NCI-H146 treated with DMSO at 0.1 percent for 48 hours (cell line): ENCODE data around the gene BCAP31.
"Not testable (repeated sequence)": the region's sequence is repeated elsewhere in the genome, so short reads cannot be mapped to it uniquely, and the experiment has no call there.

ENCODE experiments used
- DNase-seq: peaks from one replicate; lab custom pipeline; 2025; ENCODE audit not compliant: unreplicated experiment; lab: John Stamatoyannopoulos, UW

BCAP31 gene

DNA sequence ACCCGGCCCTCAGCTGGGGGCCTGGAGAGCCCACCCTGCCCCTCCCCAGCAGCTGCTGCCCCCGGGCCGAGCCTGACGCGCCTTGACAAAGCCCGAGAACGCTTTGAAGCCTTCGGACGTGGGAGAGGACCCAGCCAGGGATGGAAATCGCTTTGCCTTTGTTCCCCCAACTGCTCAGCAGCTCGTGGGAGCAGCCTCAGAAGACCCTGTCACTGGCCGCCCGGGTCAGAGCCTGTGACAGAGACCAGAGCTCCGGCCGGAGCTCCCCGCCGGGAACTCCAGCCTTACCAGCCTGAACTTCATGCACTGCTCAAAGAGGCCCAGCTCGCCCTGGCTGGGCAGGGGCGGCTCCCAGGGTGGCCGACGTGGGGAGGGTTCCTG, 39.0 kb downstream of the BCAP31 start:
- DNase-seq = no peak

DNA sequence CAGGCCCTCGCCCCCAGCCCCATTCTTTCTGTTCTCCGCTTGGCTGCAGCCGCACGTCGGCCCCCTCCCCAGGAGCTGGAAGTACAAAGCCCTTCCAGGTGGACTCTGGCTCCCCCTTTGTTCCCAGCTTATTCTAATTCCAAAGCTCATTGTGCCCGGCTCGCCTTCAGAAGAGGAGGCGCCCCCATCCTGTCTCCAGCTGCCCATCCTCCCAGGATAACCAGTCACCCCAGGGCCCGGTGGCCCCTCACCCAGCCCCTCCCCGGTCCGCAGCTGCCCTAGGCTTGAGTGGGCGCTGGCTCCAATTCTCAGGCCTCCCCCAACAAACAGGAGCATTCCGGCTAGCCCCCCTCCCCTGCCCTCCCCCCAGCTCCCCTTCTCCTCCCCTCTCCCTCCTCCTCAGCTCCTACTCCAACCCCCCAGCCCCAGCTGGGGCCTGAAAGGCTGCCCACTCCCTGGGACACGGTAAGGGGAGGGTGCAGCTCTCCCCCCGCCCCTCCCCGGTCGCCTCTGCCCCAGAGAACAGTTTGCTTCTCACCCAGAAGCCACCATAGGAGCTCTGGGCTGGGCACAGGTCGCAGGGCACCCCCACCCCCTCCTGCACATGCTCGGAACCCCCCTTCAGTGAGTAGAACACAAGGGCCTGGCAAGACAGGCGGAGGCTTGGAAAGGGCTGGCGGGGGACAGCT, 39.6 kb downstream of the BCAP31 start:
- DNase-seq = no peak

DNA sequence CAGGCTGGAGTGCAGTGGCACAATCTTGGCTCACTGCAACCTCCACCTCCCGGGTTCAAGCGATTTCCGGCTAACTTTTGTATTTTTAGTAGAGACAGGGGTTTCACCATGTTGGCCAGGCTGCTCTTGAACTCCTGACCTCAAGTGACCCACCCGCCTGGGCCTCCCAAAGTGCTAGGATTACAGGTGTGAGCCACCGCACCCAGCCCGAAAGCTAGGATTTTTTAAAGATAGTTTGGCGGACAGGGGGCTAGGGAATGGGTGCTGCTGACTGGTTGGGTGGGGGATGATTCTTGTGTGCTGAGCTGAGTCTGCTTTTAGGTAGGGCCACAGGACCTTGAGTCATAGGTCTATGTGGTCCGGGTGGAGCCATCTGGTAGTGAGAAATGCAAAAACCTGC, 40.7 kb downstream of the BCAP31 start:
- not testable (repeated sequence) for DNase-seq

DNA sequence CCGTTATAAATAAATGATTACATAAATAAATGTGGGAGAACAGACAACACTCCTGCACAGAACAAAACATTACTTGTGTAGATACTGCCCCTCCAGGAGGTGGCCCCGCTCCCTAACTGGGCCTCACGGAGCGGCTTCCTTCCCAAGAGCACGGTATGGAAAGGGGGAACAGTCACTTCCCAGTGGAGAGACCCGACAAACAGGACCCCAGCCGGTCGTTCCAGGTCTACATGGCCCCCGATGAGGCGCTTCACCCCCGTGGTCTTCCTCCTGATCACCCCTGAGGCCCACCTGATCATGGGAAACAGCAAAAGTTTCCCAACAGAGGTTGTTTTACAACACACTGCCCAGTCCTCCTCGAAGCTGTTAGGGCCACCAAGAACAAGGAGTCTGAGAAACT, 43.0 kb downstream of the BCAP31 start:
- DNase-seq = no peak

DNA sequence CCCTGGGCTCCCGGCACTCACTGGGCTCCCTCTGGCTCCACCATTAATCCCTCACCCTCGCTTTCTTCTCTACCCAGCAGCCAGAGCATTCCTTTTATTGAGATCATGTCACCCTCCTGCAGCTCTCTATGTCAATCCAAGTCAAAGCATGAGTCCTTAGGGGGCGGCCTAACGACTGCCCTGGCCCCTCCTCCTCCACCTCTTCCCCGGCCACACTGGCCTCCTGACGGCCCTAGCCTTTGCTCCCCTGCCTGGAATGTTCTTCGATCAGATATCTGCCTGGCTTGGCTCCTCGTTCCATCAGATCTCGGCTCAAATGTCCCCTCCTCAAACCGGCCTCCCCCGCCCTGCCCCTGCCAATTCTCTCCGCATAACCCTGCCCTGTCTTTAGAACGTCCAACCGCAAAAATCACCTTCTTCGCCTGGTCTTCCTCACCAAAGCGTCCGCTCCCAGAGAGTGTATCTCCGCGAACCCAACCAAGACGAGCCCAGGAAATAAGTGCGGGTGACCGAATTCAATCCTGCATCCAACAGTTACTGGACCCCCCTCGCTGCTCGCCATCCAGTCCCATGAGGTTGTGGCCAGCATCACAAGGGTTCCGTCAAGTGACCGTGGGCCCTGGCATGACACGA, 49.9 kb downstream of the BCAP31 start:
- DNase-seq = no peak

DNA sequence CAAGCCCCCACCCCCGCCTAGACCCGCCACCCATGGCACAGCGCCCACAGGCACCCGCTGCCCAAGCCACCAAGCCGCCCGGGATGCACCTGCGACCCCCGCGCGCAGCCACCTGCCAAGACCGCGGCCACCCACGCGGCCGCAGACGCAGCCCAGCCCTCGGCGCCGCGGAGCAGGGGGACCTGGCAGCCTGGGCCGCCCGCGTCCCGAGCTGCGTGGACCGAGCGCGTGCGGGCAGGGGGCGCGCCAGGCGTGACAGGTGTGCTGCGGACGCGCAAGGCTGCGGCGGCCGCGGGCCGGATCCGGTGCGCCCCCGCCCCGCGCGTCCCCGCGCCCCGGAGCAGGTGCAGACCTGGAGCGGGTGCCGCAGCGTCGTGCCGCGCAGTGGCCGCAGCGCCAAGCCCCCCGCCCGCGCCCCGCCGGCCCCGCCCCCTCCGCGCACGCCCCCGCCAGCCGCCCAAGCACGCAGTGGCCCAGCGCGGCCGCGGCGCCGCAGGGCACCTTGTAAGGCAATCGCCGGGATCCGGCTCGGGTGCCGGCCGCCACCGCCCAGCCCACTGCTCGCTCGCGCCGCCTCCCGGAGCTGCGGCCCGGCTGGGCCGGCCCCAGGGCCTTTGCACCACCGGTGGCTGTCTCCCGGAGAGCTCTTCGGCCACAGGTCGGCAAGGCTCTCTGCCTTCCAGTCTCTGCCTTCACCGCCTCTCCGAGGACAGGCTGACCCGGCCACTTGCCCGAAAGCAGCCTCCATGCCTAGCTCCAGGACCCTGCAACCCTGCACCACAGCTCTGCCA, 50.6 kb downstream of the BCAP31 start, which contains the start of gene PNCK:
Gene PNCK (minus strand): TSS at position 386 of the 791 bp plus-strand sequence. CDS start 737 bp downstream, outside the sequence.
- DNase-seq = no peak

DNA sequence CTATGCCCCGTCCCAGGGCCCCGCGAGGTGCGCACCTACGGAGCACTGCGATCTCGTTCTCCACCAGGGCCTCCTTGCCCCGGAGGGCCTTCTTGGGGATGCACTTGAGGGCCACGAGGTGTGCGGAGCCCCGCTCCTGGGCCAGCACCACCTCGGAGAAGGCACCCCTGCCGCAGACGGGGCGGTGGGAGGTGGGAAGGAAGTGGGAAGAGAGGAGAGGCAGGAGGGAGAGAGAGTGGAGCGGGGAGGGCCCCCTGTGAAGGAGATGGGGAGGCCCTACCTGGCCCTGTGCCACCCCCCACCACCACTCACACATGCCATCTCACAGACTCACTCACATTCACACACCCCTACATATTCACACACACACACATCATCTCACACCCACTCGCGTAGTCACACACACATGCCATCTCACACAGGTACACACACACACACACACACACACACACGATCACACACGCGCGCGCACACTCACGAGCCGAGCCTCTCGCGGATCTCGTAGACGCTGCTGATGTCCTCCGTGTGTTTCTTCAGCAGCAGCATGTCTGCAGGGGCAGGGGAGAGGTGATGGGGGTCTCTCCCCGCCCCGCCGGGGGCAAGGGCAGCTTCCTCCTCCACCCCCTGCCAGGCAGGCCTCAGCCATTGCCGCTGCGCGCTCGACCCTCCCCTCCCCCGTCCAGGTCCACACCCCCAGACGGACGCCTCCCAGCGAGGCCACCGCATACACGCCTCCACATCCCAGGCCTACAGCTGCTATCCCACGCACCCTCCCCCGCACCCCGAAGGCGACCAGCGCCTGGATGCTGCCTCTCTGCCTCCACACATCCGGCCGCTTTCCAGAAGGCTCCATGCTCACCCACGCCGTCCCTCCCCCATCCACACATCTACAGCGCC, 51.4 kb downstream of the BCAP31 start:
- DNase-seq = no peak

DNA sequence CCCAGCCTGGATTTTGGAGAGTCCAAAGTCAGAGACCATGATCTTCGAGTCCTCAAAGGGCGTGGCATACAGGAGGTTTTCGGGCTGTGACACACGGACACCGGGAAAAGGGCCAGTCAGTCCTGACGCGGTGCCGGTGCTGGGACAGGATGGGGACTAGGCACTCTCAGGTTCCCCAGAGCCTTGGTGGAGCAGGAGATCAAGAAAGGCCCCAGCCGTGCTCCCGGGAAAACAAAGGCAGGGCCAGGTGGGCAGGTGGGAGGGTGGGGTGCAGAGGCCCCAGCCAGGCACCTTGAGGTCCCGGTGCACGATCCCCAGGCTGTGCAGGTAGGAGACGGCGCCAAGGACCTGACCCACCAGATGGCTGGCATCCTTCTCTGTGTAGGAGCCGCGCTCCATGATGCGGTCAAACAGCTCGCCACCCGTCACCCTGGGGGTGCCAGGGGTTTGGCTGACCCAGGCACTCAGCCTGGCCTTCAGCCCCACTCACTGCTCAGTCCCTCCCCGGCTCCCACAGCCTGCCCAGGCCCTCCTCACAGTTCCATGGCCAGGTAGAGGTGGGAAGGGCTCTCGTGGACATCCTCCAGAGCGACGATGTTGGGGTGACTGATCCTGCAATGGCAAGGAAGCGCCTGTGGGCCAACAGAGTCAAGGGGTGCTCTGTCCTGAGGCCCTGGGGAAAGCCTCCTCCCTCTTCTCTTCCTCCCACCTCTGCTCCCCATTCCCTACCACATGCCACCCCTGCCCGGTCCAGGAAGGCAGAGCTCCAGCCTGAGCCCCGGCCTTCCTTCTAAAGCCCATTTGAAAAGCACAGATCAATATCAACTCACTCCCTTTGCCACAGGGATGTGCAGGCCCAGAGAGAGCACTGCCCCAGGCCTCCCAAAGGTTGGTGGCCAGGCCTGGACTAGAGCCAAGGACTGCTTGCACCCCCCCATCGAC, 52.3 kb downstream of the BCAP31 start:
- DNase-seq = no peak

DNA sequence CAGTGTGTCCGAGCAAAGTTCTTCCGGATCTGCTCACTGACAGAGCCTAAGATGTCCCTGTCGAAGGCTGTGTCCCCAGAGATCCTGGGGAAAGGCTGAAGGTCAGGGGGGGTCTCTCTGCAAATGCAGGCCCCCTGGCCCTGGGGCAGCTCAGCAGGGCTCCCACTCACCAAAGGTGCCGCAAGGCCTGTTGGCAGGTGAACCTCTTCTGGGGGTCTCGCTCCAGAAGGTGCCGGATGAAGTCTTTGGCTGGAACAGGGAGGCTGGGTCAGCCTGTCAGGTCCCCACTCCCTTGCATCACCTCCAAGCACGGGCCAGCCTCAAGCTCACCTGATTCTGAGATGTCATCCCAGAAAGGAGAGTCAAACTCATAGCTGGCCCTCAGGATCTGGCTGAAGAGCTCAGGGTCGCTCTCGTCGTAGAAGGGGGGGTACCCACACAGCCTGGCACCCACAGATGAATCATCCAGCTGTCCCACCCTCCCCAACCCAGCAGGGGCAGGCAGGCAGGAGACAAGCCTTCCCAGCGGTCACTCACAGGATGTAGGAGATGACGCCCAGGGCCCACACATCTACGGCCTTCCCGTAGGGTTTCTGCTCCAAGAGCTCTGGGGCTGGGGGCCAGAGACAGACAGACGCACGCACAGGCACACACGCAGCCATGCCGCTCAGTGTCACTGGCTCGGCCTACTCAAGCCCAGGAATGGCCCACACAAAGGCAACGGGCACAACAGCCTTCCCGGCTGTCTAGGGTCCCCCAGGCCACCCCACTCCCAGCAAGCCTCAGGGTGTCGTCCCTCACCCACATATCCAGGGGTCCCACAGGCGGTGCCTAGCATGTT, 53.2 kb downstream of the BCAP31 start:
- no peak for DNase-seq

DNA sequence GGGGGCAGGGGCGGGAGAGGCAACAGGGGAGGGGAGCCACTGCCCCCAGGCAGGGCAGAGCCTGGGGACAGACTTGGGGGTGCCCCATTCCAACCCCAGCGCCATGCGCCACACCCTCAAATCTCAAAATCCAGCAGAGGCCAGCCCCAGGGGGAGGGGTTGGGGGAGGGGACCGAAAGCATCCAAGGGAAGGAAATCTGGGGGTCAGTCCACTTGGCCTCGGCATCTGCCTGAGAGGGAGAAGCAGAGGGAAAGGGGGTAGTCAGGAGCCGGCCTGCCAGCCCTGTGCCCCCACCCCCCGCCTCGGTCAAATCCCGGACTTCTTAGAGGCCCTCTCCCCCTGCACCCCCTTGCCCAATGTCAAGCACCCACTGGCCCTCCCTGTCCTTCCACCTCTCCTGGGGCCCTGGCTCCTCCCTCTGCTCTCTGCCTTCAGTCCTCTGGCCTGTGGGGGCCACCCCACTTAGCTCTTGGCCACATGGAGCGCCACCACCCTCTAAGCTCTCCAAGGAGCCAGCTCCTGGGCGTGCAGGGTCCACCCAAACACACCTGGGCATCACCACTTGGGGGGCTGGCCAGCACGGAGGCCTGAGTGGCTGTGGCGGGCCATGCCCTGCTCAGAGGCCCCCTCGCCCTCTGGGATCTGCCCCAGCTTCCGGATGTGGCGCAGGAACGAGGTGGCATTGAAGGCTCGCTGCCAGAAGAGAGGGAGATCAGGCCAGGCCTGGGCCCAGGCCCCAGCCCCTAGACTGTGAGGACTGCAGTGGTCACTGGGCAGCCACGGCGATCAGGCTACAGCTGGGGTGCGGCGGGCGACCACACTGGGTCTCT, 54.1 kb downstream of the BCAP31 start:
- DNase-seq = no peak

DNA sequence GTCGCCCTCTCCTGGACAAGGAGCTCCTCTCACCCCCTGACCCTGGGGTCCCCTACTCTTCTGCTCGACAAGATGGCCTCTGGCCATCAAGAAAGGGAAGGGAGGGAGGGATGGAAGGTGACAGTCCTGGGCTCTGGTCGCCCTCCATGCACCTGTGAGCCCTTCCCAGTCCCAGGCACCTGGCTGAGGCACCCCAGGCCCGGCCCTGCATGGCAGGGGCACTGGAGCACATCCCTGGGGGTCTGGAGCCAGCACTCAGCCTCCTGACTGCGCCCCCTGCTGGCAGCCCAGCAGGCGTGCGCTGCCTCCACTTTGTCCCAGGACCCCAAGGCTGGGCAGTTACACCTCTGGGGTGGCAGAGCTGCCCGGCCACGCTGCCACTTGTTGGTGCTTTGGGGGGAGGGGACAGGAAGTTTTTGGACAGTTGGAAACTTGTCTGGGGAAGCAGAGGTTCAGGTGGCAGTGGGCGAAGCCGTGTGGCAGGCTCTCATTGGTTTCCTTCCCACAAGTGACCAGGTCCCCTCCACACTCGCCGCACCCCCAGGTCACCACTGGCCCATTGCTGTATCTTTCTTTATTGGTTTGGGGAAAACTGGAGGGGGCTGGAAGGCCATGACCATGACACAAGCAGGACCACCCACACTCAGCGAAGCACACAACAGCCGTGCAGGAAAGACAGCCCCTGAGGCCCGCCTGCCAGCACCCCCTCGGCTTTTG, 54.9 kb downstream of the BCAP31 start:
- no peak for DNase-seq

DNA sequence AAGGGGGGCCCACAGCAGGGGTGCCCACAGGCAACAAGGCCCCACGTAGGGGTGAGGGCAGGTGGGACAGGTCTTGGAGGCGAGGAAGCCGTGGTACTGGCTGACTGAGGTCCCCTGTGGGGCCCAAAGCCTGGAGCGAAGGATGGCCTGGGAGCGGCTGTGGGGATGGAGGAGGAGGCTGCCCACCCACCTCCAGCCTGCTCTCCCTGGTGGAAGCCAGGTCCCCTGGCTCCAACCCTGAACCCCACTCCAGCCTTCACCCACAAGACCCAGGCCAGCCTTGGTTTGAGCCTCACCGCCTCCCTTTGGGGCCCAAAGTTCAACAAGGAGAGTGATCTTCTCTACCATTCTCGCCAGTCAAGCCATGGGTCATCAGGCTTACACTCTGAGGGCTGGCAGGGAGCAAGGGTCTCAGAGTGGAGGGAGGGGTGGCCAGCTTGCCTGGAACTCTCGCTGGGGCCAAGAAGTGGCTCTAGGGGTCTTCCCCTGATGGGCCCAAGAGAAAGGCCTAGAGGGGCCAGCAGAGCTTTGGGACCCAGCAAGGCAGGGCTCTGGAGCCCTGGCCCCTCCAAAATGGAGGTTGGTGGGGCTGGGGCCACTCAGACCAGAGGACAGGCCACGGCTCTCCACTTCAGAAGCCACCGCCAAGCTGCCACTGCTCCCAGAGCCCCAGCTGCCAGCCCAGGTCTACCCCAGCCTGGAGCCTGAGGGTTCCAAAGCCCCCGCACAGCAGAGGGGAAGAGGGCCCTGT, 55.6 kb downstream of the BCAP31 start:
- no peak for DNase-seq

DNA sequence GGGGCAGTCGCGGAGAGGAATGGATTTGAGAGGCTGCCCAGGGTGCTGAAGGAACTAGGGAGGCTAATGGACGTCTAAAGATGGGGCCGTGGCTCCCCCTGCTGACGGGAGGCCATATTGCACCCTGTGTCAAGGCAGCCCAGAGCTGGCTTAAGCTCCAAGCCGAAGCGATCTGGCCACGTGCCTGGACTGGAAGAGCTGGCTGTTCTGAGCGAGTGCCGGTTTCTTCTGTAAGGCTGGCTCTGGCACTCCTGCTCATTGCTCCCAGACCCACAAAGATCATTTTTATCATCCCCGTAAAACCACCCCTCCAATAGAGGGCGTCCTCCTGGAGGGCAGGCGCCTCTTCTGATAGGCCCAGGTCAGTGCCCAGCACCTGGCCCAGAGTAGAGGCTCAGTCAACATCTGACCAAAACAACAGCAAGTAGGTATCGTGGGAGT, 56.2 kb downstream of the BCAP31 start:
- peak; percentile 47 for DNase-seq

DNA sequence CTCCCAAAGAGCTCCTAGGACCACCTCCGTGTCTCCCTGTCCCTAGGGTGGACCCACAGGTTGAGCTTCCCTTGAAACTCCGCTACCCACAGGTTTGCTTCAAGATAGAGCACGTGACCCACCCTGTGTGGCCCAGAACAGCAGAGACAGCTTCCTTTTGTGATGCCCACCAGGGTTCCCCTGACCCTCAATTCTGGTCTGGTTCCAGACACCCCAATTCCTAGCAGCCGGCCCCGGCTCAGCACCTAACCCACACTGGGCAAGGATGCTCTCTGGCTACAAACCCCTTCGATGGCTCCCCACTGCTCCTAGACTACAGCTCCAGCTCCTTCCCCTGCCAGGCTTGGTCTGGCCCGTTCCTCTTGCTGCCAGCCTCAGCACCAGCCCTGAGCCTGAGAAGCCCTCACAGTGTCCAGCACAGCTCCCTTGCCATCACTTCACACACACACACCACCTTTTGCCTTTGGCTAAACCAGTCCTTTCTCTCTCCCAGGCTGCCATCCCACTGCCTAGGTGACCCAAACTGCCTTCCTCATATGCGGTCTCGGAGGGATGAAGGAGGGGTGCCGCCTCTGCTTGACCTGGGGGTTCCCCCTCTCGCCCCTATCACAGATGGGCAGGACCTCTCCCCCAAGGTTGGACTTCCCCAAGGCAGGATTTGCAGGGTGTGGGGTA, 56.8 kb downstream of the BCAP31 start:
- no peak for DNase-seq

DNA sequence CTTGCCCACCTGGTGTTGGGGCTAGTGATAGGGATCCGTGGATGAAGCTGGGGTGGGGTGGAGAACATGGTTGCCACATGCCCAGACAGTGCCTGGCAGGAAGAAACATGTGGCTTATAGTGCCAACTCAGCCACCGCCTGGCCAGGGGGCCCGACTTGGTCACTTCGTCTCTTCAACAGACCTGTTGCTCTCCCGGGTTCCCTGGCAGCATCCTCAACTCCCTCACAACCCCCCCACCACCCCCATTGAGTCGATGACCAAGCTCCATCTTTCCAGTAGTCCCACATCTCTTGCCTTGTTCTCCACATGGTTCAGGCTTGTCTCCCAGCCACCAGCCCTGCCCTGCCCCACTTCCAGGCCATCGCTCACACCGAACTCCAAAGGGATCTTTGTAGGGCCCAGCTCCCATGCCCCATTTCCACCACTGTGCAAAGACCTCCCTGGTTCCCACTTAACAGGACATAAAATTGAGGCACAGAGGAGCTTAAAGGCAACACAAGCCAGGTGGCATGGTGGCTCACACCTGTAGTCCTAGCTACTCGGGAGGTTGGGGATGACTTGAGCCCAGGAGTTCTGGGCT, 58.4 kb downstream of the BCAP31 start:
- DNase-seq = no peak

DNA sequence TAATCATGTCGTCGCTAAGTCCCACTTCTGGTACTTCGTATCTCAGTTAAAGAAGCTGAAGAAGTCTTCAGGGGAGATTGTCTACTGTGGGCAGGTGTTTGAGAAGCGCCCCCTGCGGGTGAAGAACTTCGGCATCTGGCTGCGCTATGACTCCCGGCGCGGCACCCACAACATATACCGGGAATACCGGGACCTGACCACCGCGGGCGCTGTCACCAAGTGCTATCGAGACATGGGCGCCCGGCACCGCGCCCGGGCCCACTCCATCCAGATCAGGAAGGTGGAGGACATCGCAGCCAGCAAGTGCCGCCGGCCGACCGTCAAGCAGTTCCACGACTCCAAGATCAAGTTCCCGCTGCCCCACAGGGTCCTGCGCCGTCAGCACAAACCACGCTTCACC, 61.9 kb downstream of the BCAP31 start:
- DNase-seq = no peak
